SKM-1 treated with dmso at 0.1 percent for 144 hours (cell line): ENCODE data around the gene CCR3.

ENCODE experiments used
- DNase-seq: peaks from one replicate; lab custom pipeline; 2025; ENCODE audit not compliant: unreplicated experiment; lab: John Stamatoyannopoulos, UW

Gene CCR3

GRCh38 chr3:46293991-46294833, 52.0 kb downstream of the CCR3 start:
- no peak for DNase-seq

GRCh38 chr3:46296826-46297225, 54.6 kb downstream of the CCR3 start:
- DNase-seq, result no peak

GRCh38 chr3:46297658-46298423, 55.6 kb downstream of the CCR3 start:
- DNase-seq, result peak; percentile 43

GRCh38 chr3:46298871-46299607, 56.8 kb downstream of the CCR3 start:
- DNase-seq, result no peak

GRCh38 chr3:46299608-46300460, 57.6 kb downstream of the CCR3 start:
- DNase-seq, result peak; percentile 57

GRCh38 chr3:46300461-46300789, 58.2 kb downstream of the CCR3 start:
- DNase-seq, result no peak

DNA sequence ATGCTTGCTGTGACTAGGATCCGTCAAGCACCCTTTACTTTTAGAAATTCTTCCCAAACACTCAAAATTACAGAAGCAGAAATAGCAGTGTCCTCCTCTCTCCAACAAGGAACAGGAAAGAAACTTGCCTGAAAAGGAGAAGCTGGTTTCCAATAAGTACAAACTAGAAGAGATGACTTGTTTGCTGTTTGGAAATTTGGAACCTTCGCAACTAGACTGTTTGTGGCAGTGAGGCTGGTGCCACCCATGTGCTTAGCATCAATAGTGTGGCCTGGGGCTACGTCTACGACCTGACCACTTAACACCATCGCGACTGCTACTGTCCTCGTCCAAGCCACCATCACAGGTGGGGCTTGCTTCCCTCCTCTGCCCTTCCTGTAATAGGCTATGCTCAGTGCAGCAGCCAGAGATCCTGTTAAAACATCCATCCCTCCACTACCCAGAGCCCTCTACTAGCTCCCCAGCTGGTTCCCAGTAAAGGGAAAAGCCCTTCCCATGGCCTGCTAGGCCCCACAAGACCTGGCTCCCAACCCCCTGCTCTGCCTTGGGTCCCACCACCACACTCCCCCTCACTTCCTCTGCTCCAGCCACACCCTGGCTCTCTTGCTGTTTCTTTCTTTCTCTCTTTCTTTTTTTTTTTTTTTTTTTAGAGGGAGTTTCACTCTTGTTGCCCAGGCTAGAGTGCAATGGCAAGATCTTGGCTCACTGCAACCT, 59.0 kb downstream of the CCR3 start:
- DNase-seq, result peak; percentile 66

DNA sequence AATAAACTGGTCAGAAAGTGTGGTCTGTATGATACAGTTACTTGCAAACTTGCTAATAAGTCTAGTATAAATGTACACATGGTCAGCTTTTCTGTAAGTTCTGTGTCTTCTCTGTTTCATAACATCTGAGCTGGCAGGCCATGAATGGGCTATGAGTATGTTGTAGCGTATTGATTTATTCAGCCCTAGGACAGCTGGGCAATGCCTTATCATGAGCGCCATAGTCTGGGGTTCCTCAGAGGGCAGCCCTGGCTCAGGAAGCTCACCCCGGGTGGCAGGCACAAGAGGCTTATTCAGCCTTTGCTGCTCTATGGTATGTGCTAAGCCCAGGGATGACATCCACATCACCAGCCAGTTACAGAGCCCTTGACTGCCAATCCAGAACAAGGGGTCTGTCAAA, 61.0 kb downstream of the CCR3 start:
- DNase-seq, result no peak

- DNase-seq, result no peak
Measured at GRCh38 chr3:46304739-46305138, 62.5 kb downstream of the CCR3 start.

DNA sequence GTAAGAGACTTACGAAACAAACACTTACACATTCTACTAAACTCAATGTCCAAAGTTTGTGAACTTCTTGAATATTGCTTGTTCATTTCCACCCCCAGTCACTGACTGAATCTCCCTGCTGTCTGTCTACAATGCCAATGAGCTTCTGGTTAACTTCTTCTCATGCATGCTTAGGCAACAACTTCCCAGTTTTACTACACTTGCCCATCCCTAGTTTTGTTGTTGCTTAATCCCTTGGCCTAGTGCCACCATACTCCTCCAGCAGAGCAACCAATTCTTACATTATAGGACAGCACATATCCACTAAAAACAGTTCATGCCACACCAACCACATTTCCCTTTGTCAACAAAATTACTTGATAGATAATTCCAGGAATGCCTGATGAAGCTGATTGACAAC, 70.7 kb downstream of the CCR3 start:
- DNase-seq, result peak; percentile 87

DNA sequence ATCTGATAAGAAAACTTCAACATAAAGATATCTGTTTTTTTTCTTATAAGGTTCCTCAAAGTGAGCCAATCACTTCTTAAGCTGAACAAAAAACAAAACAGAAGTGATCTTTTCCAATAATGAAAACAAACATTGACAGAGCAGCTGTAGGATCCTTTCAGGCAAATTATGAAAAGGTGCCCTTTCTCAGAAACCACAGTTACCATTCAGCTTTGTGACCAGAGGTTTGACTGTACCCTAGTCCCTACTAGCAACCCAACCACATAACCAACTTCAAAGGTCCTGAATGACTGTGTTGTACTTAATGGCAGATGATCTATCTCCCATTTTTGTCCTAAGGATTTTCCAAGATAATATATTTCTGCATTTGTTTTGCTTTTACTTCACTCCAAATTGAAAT, 72.3 kb downstream of the CCR3 start:
- no peak for DNase-seq

DNA sequence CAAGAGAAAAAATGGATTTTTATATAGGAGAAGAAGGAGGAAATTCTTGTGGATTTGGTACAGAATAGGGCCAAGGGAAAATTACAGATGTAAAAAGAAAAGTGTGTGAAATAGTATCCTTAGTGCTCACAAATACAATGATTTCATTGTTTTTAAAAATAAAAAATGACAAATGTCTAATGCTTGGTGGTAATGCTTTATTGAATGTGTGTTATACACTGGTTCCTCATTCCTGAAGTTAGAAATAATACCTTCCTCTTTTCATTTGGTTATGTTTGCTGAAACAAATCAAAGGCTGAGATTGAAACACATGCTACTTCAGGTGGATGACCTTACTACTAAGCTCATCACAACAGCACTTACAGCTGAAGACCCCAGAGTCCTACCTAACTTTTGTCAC, 73.9 kb downstream of the CCR3 start:
- DNase-seq, result peak; percentile 46
